Muscle layer of duodenum (tissue), 2 donors: ENCODE data around the gene MUC22.
"Not testable (repeated sequence)": the region's sequence is repeated elsewhere in the genome, so short reads cannot be mapped to it uniquely, and the experiment has no call there.

Source experiments
- H3K27ac ChIP-seq: one replicate; pipeline ENCODE4 v1.7.0; 2013; ENCODE audit warnings: mild to moderate bottlenecking, low read length
- H3K27me3 ChIP-seq: one replicate; pipeline ENCODE4 v1.7.0; 2013; ENCODE audit warnings: low read depth, mild to moderate bottlenecking, control low read depth, low read length
- H3K36me3 ChIP-seq, 2 donors: one replicate each; pipeline ENCODE4 v1.7.0; 2013; ENCODE audit warnings: low read length in 2 of 2, control low read depth in 1 of 2, mild to moderate bottlenecking in 1 of 2; ENCODE audit not compliant: insufficient read depth in 2 of 2, control insufficient read depth in 1 of 2
- H3K4me1 ChIP-seq, 2 donors: one replicate each; pipeline ENCODE4 v1.7.0; 2013; ENCODE audit warnings: low read length in 2 of 2, mild to moderate bottlenecking in 2 of 2, control low read depth in 1 of 2, moderate library complexity in 1 of 2; ENCODE audit not compliant: insufficient read depth in 2 of 2, control insufficient read depth in 1 of 2
- H3K4me3 ChIP-seq, 2 donors: one replicate each; pipeline ENCODE4 v1.7.0; 2013; ENCODE audit warnings: low read length in 2 of 2, low read depth in 1 of 2, mild to moderate bottlenecking in 1 of 2
- H3K9me3 ChIP-seq, 2 donors: one replicate each; pipeline ENCODE4 v1.7.0; 2013; ENCODE audit warnings: low read length in 2 of 2, control low read depth in 1 of 2, mild to moderate bottlenecking in 1 of 2; ENCODE audit not compliant: control insufficient read depth in 1 of 2
- donor health status: healthy.

The MUC22 gene

GRCh38 chr6:31065556-31065955 is 55.3 kb downstream of the MUC22 start:
- Histone ChIP-seq H3K36me3 (no peaks in the 10 kb centered on the region), H3K27me3 (no peaks in the 10 kb centered on the region), H3K4me3 (no peak overlapping the region), H3K27ac (no peak overlapping the region), H3K4me1 (no peaks in the 10 kb centered on the region), H3K9me3 (no peaks in the 10 kb centered on the region)

GRCh38 chr6:31067028-31067427 is 56.8 kb downstream of the MUC22 start:
- not testable (repeated sequence) for H3K9me3 ChIP-seq, H3K27ac ChIP-seq, H3K4me3 ChIP-seq, H3K27me3 ChIP-seq, H3K36me3 ChIP-seq, H3K4me1 ChIP-seq

DNA sequence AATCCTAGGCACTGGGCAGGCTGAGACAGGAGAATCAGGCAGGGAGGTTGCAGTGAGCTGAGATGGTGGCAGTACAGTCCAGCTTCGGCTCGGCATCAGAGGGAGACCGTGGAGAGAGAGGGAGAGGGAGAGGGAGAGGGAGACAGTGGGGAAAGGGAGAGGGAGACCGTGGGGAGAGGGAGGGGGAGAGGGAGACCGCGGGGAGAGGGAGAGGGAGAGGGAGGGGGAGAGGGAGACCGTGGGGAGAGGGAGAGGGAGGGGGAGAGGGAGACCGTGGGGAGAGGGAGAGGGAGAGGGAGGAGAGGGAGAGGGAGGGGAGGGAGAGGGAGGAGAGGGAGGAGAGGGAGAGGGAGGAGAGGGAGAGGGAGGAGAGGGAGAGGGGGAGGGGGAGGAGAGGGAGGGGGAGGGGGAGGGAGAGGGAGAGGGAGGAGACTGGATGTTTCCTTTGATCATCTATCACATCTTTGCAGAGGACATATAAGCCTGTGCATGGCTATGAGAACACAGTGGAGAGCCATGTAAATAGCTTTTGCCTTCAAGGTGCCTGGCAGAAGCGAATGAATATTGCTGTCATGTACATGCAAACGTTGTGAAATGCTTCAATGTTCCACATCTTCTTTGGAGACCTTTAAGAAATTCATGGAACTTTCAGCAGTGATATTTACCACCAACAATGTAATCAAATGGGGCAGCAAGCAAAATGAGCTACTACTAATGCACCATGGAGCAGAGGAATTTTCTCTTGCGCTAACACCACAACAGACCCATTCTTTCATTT is 57.8 kb downstream of the MUC22 start:
- not testable (repeated sequence) for H3K27me3 ChIP-seq, H3K36me3 ChIP-seq, H3K27ac ChIP-seq, H3K4me3 ChIP-seq, H3K9me3 ChIP-seq
- H3K4me1 ChIP-seq, result peaks cover 0 to 11% of the 10 kb centered on the region in 2 donors

- no peaks in the 10 kb centered on the region for H3K9me3 ChIP-seq
- H3K4me3 ChIP-seq, result no peak overlapping the region
Observed at GRCh38 chr6:31068669-31069340, 58.5 kb downstream of the MUC22 start.

DNA sequence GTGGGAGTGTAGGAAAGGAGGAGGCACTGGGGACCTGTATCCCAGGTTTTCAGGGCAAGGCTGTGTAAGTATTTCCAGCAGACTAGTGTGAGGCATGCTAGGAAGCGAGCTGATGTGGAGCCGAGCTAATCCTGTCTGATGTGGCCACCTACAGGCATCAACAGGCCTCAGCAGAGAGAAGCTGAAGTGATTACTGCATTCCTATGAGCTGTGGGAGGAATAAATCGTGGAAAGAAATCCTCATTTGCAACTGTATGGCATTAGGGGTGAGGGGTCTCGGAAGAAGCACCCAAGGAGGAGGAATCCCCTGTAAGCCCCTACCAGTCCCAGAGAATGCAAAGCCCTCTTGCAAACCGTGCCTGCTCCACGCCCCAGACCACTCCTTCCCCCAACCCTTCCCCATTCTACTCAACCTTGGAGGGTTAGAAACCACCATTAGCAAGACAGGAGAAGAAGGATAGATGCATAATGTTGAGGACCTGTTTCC is 60.5 kb downstream of the MUC22 start:
- Histone ChIP-seq H3K27ac (no peak overlapping the region), H3K36me3 (no peaks in the 10 kb centered on the region), H3K4me3 (no peak overlapping the region), H3K9me3 (no peaks in the 10 kb centered on the region), H3K4me1 (peaks cover 0 to 11% of the 10 kb centered on the region in 2 donors), H3K27me3 (no peaks in the 10 kb centered on the region)

More at GRCh38 chr6:31068669-31069340, 58.5 kb downstream of the MUC22 start:
- H3K4me1 ChIP-seq, result peaks cover 0 to 11% of the 10 kb centered on the region in 2 donors
- H3K36me3 ChIP-seq, result no peaks in the 10 kb centered on the region
- no peaks in the 10 kb centered on the region for H3K27me3 ChIP-seq
- H3K27ac ChIP-seq, result no peak overlapping the region

DNA sequence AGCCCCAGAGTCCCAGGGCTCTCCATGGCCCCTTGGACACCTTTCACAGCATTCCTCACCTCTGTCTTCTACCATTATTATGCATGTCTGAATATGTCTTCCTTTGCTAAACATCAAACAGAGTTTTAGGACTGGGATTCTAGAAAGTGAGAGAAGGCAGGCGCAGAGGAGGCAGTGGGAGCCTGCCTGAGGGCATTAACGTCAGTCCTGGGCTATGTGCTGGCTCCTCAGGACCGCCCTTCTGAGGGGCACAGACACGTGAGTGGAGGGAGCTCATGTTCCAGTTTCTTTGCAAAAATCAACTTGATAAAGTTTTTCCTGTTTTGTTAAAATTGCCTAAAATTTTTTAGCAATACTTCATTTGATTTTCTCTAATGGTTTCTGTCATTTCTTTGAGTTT is 64.1 kb downstream of the MUC22 start:
- Histone ChIP-seq H3K36me3 (no peaks in the 10 kb centered on the region), H3K4me3 (no peak overlapping the region), H3K27me3 (no peaks in the 10 kb centered on the region), H3K27ac (no peak overlapping the region), H3K9me3 (no peaks in the 10 kb centered on the region), H3K4me1 (peaks cover 0 to 12% of the 10 kb centered on the region in 2 donors)

- no peaks in the 10 kb centered on the region for H3K36me3 ChIP-seq
- H3K27ac ChIP-seq, result no peak overlapping the region
- H3K4me3 ChIP-seq, result no peak overlapping the region
- no peaks in the 10 kb centered on the region for H3K27me3 ChIP-seq
- H3K9me3 ChIP-seq, result no peaks in the 10 kb centered on the region
- H3K4me1 ChIP-seq, result peaks cover 0 to 16% of the 10 kb centered on the region in 2 donors
Observed at GRCh38 chr6:31075528-31075927, 65.3 kb downstream of the MUC22 start.

DNA sequence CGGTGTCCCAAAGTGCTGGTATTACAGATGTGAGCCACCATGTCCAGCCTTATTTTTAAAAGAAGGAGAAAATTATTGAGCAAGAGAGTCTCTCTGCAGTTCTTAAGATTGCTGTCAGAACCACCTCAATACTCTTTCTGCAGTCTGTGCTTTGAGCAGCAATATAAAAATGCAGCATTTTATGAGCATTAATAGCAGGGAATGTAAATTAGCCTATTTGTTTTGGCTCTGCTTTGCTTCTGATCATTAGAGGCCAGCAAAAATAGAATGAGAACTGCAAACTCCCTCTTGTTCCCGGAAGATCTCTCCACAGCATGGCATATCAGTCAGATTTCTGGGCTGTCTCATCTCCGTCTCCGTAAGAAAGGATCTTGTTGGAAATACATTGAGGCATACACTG is 66.3 kb downstream of the MUC22 start:
- no peaks in the 10 kb centered on the region for H3K9me3 ChIP-seq
- no peak overlapping the region for H3K4me3 ChIP-seq
- H3K27me3 ChIP-seq, result no peaks in the 10 kb centered on the region
- peaks cover 0 to 16% of the 10 kb centered on the region in 2 donors for H3K4me1 ChIP-seq
- no peak overlapping the region for H3K27ac ChIP-seq
- H3K36me3 ChIP-seq, result no peaks in the 10 kb centered on the region

DNA sequence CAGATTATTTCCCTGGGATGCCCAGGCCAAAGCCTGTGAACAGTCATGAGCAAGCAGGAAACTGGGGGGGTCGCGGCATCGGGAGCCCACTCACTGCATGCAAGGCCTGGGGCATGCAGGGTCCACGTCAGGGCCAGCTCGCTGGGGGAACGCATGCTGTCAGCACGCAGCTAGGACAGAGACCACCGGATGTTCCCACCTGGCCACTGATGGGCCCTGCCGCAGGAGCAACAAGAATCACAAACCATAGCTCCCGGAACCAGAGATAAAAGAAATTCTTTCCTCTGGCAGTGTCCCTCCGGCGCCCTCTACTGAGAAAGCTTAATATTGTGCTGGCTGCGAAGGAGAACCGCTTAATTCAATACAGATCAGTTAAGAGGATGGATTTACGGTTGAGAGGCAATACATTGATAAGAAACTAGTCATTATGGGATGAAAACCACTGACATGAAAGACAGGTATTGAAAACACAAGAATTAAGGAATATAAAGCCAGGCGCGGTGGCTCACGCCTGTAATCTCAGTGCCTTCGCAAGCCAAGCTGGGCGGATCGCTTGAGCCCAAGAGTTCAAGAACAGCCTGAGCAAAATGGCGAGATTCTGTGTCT is 69.5 kb downstream of the MUC22 start:
- H3K4me3 ChIP-seq, result peak overlapping the region; percentile 16 to 47
- H3K27me3 ChIP-seq, result no peaks in the 10 kb centered on the region
- no peak overlapping the region for H3K27ac ChIP-seq
- no peaks in the 10 kb centered on the region for H3K36me3 ChIP-seq
- no peaks in the 10 kb centered on the region for H3K9me3 ChIP-seq
- peaks cover 0 to 5% of the 10 kb centered on the region in 2 donors for H3K4me1 ChIP-seq

DNA sequence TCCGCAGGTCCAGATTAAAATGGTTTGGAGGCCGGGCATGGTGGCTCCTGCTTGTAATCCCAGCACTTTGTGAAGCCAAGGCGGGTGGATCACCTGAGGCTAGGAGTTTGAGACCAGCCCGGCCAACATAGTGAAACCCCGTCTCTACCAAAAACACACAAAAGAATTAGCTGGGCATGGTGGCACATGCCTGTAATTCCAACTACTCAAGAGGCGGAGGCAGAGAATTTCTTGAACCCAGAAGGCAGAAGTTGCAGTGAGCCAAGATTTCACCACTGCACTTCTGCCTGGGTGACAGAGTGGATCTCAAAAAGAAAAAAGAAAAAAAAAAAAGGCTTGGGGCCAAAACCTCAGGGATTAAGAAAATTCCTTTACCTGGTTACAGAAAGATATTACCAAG is 71.6 kb downstream of the MUC22 start:
- Histone ChIP-seq H3K4me3 (no peak overlapping the region), H3K9me3 (no peaks in the 10 kb centered on the region), H3K4me1 (peaks cover under 1 to 5% of the 10 kb centered on the region in 2 donors), H3K27ac (no peak overlapping the region), H3K27me3 (no peaks in the 10 kb centered on the region), H3K36me3 (no peaks in the 10 kb centered on the region)

DNA sequence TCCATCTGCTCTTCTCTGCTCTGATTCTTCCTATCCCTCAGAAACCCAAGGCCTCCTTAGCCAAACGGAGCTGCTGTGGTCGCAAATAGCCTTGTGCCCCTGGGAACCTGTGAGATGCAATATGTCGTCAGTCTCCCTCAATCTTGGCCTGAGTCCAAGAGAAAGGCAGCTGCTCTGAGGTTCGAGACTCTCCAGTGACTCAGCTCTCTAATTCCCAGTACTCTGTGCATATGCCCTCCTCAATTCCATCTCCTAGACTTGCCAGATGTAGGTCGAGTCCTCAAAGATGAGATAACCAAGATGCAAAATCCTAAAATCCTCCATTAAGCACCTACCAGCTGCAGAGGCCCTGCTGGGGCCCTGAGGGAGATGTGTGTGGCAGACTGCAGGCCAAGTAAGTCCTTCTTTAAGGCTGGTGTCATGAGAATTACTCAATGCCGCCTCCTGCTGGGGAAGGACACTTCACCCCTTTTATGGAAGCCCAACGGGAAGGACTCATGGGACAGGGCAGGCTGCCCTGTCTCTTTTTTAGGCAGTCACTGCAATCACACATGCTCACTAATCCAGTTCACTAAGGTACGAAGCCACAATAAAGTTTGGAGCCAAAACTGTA is 73.6 kb downstream of the MUC22 start:
- H3K27ac ChIP-seq, result no peak overlapping the region
- H3K4me3 ChIP-seq, result no peak overlapping the region
- H3K36me3 ChIP-seq, result no peaks in the 10 kb centered on the region
- H3K9me3 ChIP-seq, result no peaks in the 10 kb centered on the region
- H3K27me3 ChIP-seq, result no peaks in the 10 kb centered on the region
- peaks cover 5 to 10% of the 10 kb centered on the region in 2 donors for H3K4me1 ChIP-seq
